OCI-LY1 (cell line): ENCODE measurements around the gene SLC39A13.

Source experiments
- H2AFZ ChIP-seq: fragments of 200-600 bp; sonication (generic), shearing (Covaris generic); 2 replicates; pipeline ENCODE4 v1.6.0; 2014; ENCODE audit warnings: antibody characterized with exemption, mild to moderate bottlenecking, low read length
- H3F3A ChIP-seq: fragments of 200-600 bp; sonication (generic), shearing (Covaris generic); 2 replicates; pipeline ENCODE4 v1.6.0; 2014; ENCODE audit warnings: mild to moderate bottlenecking, antibody characterized with exemption, low read length, moderate library complexity; ENCODE audit not compliant: insufficient read depth
- H3K27ac ChIP-seq: fragments of 200-600 bp; sonication (generic); 2 replicates; pipeline ENCODE4 v1.5.1; 2014; ENCODE audit warnings: low read length, mixed run types, mild to moderate bottlenecking, low read depth; ENCODE audit not compliant: poor library complexity, severe bottlenecking
- H3K27me3 ChIP-seq: fragments of 200-600 bp; sonication (generic); 2 replicates; pipeline ENCODE4 v1.6.0; 2014; ENCODE audit warnings: antibody characterized with exemption, mild to moderate bottlenecking, low read length, moderate library complexity; ENCODE audit not compliant: insufficient read depth
- H3K36me3 ChIP-seq: fragments of 200-600 bp; sonication (generic); 2 replicates; pipeline ENCODE4 v1.6.1; 2014; ENCODE audit warnings: mild to moderate bottlenecking, antibody characterized with exemption, low read length, moderate library complexity, mixed read lengths; ENCODE audit not compliant: insufficient read depth
- H3K4me1 ChIP-seq: fragments of 200-600 bp; sonication (generic); 2 replicates; pipeline ENCODE4 v1.5.1; 2014; ENCODE audit warnings: mild to moderate bottlenecking, low read length, moderate library complexity; ENCODE audit not compliant: insufficient read depth, severe bottlenecking
- H3K4me2 ChIP-seq: fragments of 200-600 bp; sonication (generic), shearing (Covaris generic); 2 replicates; pipeline ENCODE4 v1.6.1; 2014; ENCODE audit warnings: low read length
- H3K4me3 ChIP-seq: fragments of 200-600 bp; sonication (generic); 2 replicates; pipeline ENCODE4 v1.5.1; 2014; ENCODE audit warnings: low read length, low read depth, mild to moderate bottlenecking, mixed read lengths; ENCODE audit not compliant: poor library complexity, severe bottlenecking
- H3K79me2 ChIP-seq: fragments of 200-600 bp; shearing (Covaris generic); 2 replicates; pipeline ENCODE4 v1.6.1; 2016; ENCODE audit warnings: mixed run types, low read length, mixed read lengths; ENCODE audit not compliant: insufficient read depth
- H3K9ac ChIP-seq: fragments of 200-600 bp; sonication (generic), shearing (Covaris generic); 2 replicates; pipeline ENCODE4 v1.6.1; 2014; ENCODE audit warnings: mild to moderate bottlenecking, low read length, mixed read lengths
- H3K9me2 ChIP-seq: fragments of 200-600 bp; sonication (generic), shearing (Covaris generic); 2 replicates; pipeline ENCODE4 v1.6.1; 2014; ENCODE audit warnings: low read depth, mild to moderate bottlenecking, low read length, mixed read lengths
- H3K9me3 ChIP-seq: fragments of 200-600 bp; shearing (Covaris generic); 2 replicates; pipeline ENCODE4 v1.6.1; 2014; ENCODE audit warnings: low read length, mixed read lengths
- H4K20me1 ChIP-seq: fragments of 200-600 bp; sonication (generic), shearing (Covaris generic); 2 replicates; pipeline ENCODE4 v1.6.0; 2016; ENCODE audit warnings: mild to moderate bottlenecking, low read length; ENCODE audit not compliant: insufficient read depth
- EZH2 ChIP-seq: fragments of 200-600 bp; sonication (generic), shearing (Covaris generic); IDR thresholded peaks from 2 replicates; pipeline ENCODE4 v1.8.0; 2017; ENCODE audit warnings: borderline replicate concordance, mixed run types, mild to moderate bottlenecking, antibody characterized with exemption, low read length, moderate library complexity, mixed read lengths
- TF ChIP-seq, protein P1 (sequence below): fragments of 200-600 bp; sonication (generic), shearing (Covaris generic); IDR thresholded peaks from 2 replicates; pipeline ENCODE4 v1.5.1; 2017; ENCODE audit warnings: mild to moderate bottlenecking, antibody characterized with exemption, low read length, moderate library complexity, mixed read lengths

Gene SLC39A13

DNA sequence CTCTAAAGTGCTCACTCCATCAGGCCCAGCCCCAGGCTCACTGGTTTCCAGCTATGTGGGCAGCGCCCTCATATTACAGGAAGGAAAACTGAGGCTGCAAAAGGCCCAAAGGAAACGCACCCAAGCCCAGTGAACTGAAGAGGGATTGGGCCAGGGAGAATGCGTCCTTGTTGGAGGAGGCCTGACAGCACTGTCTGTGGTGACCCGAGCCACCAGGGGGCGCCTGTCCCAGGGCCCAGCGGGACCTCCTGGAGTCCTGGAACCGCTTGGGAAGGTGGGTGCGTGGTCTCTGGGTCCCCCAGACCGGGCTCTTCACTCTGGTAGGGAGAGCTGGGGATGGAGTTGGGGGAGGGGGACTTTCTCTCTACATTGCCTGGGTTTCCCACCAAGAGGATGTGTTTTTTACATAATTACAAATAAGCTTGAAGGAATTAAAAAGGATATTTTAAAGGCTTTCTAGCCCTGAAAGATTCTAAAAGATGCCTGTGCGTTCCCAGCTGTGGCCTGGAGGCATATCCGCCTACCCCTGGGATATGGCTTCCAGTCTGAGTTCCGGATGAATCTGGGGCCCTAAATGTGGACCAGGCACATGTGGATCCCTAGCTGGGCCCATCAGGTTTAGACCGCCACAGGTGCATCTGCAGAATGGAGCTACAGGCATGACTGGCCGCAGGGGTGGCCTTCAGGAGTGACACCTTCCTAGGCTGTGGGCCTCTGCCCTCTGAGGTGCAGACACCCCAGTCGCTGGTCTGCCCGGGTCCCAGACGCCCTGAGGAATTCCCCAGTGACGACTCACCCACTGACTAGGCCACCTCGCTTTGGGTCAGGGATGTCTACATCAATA is 34.3 kb upstream of the SLC39A13 start:
- H3K9me3 ChIP-seq: no peaks in the 10 kb centered on the region
- peaks cover 19% of the 10 kb centered on the region; the same call in 1 of the 2 replicates for H3K79me2 ChIP-seq
- no peaks in the 10 kb centered on the region for H4K20me1 ChIP-seq
- H3K27ac ChIP-seq: peak overlapping the region; percentile 90
- no peaks in the 10 kb centered on the region for H3F3A ChIP-seq
- H3K27me3 ChIP-seq: no peaks in the 10 kb centered on the region
- H2AFZ ChIP-seq: no peak overlapping the region
- peak overlapping the region; percentile 71; the same call in 1 of the 2 replicates for H3K4me2 ChIP-seq
- no peak overlapping the region for H3K4me3 ChIP-seq
- peaks cover 44% of the 10 kb centered on the region for H3K4me1 ChIP-seq
- TF ChIP-seq EZH2: no peak
- TF ChIP-seq, protein P1, sequence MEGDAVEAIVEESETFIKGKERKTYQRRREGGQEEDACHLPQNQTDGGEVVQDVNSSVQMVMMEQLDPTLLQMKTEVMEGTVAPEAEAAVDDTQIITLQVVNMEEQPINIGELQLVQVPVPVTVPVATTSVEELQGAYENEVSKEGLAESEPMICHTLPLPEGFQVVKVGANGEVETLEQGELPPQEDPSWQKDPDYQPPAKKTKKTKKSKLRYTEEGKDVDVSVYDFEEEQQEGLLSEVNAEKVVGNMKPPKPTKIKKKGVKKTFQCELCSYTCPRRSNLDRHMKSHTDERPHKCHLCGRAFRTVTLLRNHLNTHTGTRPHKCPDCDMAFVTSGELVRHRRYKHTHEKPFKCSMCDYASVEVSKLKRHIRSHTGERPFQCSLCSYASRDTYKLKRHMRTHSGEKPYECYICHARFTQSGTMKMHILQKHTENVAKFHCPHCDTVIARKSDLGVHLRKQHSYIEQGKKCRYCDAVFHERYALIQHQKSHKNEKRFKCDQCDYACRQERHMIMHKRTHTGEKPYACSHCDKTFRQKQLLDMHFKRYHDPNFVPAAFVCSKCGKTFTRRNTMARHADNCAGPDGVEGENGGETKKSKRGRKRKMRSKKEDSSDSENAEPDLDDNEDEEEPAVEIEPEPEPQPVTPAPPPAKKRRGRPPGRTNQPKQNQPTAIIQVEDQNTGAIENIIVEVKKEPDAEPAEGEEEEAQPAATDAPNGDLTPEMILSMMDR: peak; percentile 97
- H3K9ac ChIP-seq: peak overlapping the region; percentile 4; the same call in 1 of the 2 replicates
- peaks cover 48% of the 10 kb centered on the region for H3K36me3 ChIP-seq
- no peaks in the 10 kb centered on the region for H3K9me2 ChIP-seq

DNA sequence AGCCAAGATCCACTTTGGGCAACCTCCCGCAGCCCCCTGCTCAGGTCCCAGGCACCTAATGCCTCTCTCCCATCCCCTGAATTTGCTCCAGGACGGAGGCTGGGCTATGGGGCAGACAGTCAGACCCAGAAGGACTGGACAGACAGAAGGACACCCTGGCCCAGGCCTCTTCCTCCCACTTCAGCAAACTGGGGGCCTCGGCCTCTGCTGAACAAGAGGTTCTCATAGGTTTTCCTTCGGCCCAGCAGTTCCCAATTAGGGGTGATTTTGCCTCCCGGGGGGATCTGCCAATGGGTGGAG is 33.7 kb upstream of the SLC39A13 start:
- no peaks in the 10 kb centered on the region for H3K27me3 ChIP-seq

DNA sequence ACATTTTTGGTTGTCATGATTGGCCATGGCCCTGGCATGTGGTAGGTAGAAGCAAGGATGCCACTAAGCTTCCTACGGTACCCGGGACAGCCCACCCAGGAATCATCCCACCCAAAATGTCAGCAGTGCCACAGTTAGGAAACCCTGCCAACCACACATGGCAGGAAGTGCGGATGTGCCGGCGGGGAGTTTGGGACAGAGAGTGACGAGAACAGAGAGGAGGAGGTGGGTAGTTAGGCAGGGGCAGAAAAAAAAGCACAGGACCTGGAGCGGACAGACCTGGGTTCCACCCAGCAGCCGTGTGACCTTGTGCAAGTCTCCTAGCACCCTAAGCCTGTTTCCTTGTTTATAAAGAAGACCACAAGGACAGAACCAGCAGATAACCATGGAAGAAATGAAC is 33.4 kb upstream of the SLC39A13 start:
- TF ChIP-seq, protein P1: no peak
- TF ChIP-seq EZH2: no peak
- H3K4me3 ChIP-seq: no peak overlapping the region
- peak overlapping the region; percentile 90 for H3K27ac ChIP-seq
- no peaks in the 10 kb centered on the region for H3K9me3 ChIP-seq
- H3K27me3 ChIP-seq: no peaks in the 10 kb centered on the region
- peaks cover 39% of the 10 kb centered on the region for H3K36me3 ChIP-seq
- H3K9ac ChIP-seq: no peak overlapping the region; the same call in 1 of the 2 replicates
- peaks cover 45% of the 10 kb centered on the region for H3K4me1 ChIP-seq
- H2AFZ ChIP-seq: no peak overlapping the region
- H3K9me2 ChIP-seq: no peaks in the 10 kb centered on the region
- no peaks in the 10 kb centered on the region for H4K20me1 ChIP-seq
- no peaks in the 10 kb centered on the region for H3F3A ChIP-seq
- peaks cover 14% of the 10 kb centered on the region; the same call in 1 of the 2 replicates for H3K79me2 ChIP-seq
- H3K4me2 ChIP-seq: peak overlapping the region; percentile 71

More for the DNA sequence above, 33.7 kb upstream of the SLC39A13 start:
- no peaks in the 10 kb centered on the region for H3K9me3 ChIP-seq
- H3K79me2 ChIP-seq: peaks cover 15% of the 10 kb centered on the region; the same call in 1 of the 2 replicates
- peak overlapping the region; percentile 90 for H3K27ac ChIP-seq
- no peak overlapping the region; the same call in 1 of the 2 replicates for H3K9ac ChIP-seq
- no peak overlapping the region for H3K4me3 ChIP-seq
- H2AFZ ChIP-seq: no peak overlapping the region
- no peaks in the 10 kb centered on the region for H3F3A ChIP-seq
- TF ChIP-seq, protein P1: no peak
- TF ChIP-seq EZH2: no peak
- peaks cover 45% of the 10 kb centered on the region for H3K4me1 ChIP-seq
- H3K9me2 ChIP-seq: no peaks in the 10 kb centered on the region
- peak overlapping the region; percentile 71; the same call in 1 of the 2 replicates for H3K4me2 ChIP-seq
- no peaks in the 10 kb centered on the region for H4K20me1 ChIP-seq
- H3K36me3 ChIP-seq: peaks cover 42% of the 10 kb centered on the region
